Astrocyte (in vitro differentiated cells and primary cell): Measurements from ENCODE around the gene BCL7C.

Experiments
- CTCF ChIP-seq: IDR thresholded peaks from 2 replicates; pipeline ENCODE4 v1.5.1; 2011; ENCODE audit warnings: low read depth, mild to moderate bottlenecking, inconsistent platforms, low read length, moderate library complexity; ENCODE audit not compliant: insufficient read depth
- EZH2 ChIP-seq: IDR thresholded peaks from 2 replicates; pipeline ENCODE4 v1.6.1; 2012; ENCODE audit warnings: mild to moderate bottlenecking, low read length, inconsistent platforms; ENCODE audit not compliant: insufficient read depth

- no peak for TF ChIP-seq CTCF
- TF ChIP-seq EZH2, result no peak
Observed at GRCh38 chr16:30892670-30893416, 1.0 kb downstream of the BCL7C start.
